ENCODE measurements around the gene PRPF31.

DNA sequence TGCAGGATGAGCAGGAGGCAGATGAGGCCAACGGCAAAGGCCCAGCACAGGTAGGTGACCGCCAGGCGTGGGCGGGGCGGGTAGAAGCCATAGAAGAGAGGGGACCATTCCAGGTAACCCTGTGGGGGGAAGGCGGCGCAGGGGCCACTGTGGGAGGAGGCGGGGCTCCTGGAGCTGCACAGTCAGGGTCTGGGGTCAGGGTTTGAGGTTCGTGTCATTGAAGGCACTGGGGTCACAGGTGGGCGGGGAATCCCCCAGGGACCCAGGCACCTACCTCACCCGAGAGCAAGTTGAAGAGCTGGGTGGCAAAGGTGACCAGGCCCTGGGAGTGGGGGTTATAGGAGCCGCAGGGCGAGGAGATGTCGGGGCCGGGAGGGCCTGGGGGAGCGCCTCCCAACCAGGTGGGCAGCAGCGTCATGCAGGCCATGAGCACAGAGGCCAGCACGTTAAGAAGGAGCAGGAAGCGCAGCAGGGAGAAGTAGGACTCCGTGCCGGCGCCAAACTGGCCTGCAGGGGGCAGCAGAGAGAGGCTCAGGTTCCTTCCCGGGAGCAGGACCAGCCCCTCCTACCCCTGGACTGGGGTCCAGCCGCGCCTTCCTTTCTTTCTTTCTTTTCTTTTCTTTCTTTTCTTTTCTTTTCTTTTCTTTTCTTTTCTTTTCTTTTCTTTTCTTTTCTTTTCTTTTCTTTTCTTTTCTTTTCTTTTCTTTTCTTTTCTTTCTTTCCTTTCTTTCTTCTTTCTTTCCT, 52.8 kb downstream of the PRPF31 start:
- TF ChIP-seq, protein P1, sequence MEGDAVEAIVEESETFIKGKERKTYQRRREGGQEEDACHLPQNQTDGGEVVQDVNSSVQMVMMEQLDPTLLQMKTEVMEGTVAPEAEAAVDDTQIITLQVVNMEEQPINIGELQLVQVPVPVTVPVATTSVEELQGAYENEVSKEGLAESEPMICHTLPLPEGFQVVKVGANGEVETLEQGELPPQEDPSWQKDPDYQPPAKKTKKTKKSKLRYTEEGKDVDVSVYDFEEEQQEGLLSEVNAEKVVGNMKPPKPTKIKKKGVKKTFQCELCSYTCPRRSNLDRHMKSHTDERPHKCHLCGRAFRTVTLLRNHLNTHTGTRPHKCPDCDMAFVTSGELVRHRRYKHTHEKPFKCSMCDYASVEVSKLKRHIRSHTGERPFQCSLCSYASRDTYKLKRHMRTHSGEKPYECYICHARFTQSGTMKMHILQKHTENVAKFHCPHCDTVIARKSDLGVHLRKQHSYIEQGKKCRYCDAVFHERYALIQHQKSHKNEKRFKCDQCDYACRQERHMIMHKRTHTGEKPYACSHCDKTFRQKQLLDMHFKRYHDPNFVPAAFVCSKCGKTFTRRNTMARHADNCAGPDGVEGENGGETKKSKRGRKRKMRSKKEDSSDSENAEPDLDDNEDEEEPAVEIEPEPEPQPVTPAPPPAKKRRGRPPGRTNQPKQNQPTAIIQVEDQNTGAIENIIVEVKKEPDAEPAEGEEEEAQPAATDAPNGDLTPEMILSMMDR (conservative IDR thresholded peaks at IDR 0.05; ENCODE audit: low read length): peak; percentile 80
- TF ChIP-seq EZH2phosphoT487 (IDR thresholded peaks at IDR 0.05; ENCODE audit: borderline replicate concordance, low read depth, low read length): no peak
